ENCODE data around the gene TPST2. TPM values are rescaled to one million over a fixed set of nuclear protein-coding genes. Genes with fewer than 3 reads are reported as not detected.
A peak's percentile ranks its signal among the peaks of the same experiment; 100 is the strongest.

TPST2 gene
- total RNA-seq, 2 experiments from 2014 or later = 55.4 to 60.8 TPM

DNA sequence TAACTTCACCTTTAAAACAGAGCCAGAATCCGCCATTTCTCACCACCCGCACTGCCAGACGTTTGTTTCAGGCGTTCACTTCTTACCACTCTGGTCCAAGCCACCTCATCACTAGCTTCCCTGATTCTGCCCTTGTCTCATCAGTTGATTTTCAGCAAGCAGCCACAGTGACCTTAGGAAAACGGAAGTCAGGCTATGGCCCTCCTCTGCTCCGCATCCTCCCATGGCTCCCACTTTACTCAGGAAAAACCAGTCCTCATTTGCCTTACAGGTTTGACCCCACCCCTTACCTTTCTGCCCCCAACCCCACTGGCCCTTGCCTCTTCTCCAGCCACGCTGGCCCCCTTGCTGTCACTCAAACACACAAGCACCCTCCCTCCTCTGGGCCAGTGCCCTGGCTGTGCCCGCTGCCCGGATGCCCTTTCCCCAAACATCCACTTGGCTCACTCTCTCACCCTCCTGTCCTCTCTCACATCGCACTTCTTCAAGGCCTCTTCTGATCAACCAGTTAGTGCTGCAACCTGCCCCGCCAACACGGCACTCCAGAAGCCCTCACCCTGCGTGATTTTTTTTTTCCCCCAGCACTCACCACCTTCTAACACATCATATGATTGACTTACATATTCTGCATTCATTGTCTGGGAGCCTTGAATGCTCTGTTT lies 18.9 kb downstream of the TPST2 start:
- peaks cover 53% of the 10 kb centered on the region for H3K4me1 Mint-ChIP-seq
- no peak overlapping the region for H3K27ac Mint-ChIP-seq
- ChIA-PET POLR2A (interaction anchor here (0.9 kb wide), 1 partner anchor 46 kb away, joined by 3 read pairs; no protein-coding TSS in a partner anchor), CTCF (no interaction called here)
- H3K4me3 Mint-ChIP-seq = no peak overlapping the region
- no peaks in the 10 kb centered on the region for H3K27me3 Mint-ChIP-seq
- DNase-seq = no peak
- no peaks in the 10 kb centered on the region for H3K9me3 Mint-ChIP-seq
- H3K36me3 Mint-ChIP-seq (ENCODE audit: low read depth) = peaks cover 55% of the 10 kb centered on the region

DNA sequence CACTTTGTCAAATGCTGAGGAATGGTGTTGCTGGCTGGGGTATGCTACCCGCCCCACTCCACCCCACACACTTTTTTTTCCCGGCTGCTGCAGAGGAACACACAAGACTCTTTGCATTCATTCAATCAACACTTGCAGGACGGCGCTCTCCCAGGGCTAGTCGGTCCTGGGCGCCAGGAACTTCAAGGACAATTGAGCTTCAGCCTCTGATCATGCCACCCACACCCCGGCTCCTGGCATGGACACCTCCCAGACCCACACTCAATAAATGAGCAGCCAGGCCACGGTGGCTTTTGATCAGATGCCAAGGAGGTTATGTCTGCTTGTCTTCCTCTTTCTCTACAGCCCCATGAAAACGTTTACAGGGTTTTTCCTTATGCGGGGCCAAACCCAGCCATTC lies 19.8 kb downstream of the TPST2 start:
- CTCF ChIA-PET = no interaction called here
- POLR2A ChIA-PET = no interaction called here
- no peak overlapping the region for H3K27ac Mint-ChIP-seq

DNA sequence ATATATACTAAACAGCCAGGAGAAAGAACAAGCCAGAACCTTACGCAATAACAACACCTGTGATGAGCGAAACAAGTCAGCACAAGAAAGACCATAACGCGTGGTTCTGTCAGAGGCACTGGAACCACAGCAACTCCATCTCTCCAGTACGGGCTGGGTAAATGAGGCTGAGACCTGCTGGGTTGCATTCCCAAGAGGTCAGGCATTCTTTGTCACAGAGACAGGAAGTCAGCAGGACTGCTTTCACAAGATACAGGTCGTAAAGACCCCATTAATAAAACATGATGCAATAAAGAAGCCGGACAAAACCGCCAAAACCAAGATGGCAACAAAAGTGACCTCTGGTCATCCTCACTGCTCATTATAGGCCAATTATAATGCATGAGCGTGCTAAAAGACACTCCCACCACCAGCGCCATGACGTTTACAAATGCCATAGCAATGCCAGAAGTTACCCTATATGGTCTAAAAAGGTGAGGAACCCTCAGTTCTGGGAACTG lies 21.7 kb downstream of the TPST2 start:
- Mint-ChIP-seq H3K9me3 (no peaks in the 10 kb centered on the region), H3K36me3 (ENCODE audit: low read depth) (peaks cover 55% of the 10 kb centered on the region), H3K27ac (no peak overlapping the region), H3K27me3 (no peaks in the 10 kb centered on the region), H3K4me3 (no peak overlapping the region), H3K4me1 (peaks cover 59% of the 10 kb centered on the region)
- DNase-seq = no peak
- ChIA-PET POLR2A (no interaction called here), CTCF (no interaction called here)

More for the DNA sequence above, 19.8 kb downstream of the TPST2 start:
- peaks cover 54% of the 10 kb centered on the region for H3K36me3 Mint-ChIP-seq (ENCODE audit: low read depth)
- no peaks in the 10 kb centered on the region for H3K9me3 Mint-ChIP-seq
- H3K4me3 Mint-ChIP-seq = no peak overlapping the region
- H3K4me1 Mint-ChIP-seq = peaks cover 56% of the 10 kb centered on the region
- DNase-seq = no peak
- no peaks in the 10 kb centered on the region for H3K27me3 Mint-ChIP-seq

DNA sequence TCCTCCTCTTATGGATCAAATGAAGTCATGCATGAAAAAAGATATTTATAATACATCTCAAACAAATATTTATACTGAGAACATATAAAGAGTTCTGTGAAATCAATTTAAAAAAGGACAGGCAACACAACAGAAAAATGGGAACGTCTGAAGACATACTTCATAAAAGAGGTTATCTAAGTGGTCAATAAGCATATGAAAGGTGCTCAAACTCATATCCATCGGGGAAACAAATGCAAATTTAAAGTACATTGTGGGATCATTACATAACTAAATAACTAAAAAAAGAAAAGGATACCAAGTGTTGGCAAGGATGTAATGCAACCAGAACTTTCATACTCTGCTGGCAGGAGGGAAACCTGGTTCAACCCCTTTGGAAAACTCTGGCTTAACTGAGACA lies 22.3 kb downstream of the TPST2 start:
- CTCF ChIA-PET = no interaction called here
- POLR2A ChIA-PET = no interaction called here
- Mint-ChIP-seq H3K27ac (no peak overlapping the region), H3K9me3 (no peaks in the 10 kb centered on the region), H3K36me3 (ENCODE audit: low read depth) (peaks cover 48% of the 10 kb centered on the region), H3K4me3 (no peak overlapping the region), H3K4me1 (peaks cover 64% of the 10 kb centered on the region), H3K27me3 (no peaks in the 10 kb centered on the region)
- DNase-seq = no peak

DNA sequence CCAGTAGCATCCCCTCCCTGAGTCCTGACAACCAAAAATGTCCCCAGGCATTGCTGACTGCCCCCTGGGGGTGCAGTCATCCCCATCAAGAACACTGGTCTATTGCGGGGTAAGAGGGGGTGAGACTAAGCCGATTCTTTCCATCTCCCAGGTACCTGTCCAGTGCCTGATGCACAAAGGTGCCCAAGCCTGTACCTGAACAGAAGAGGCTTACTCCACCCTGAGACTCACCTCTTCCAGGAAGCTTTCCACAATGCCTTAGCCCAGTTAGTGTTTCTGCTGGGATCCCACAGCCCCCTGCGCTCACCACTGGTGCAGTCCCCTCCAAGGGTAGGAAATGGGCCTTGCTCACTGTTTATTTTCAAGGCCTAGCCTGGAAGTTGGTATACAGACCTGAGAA lies 22.9 kb downstream of the TPST2 start:
- no peak for DNase-seq
- ChIA-PET CTCF (no interaction called here), POLR2A (no interaction called here)
- Mint-ChIP-seq H3K27ac (no peak overlapping the region), H3K4me3 (no peak overlapping the region), H3K9me3 (no peaks in the 10 kb centered on the region), H3K4me1 (peaks cover 64% of the 10 kb centered on the region), H3K27me3 (no peaks in the 10 kb centered on the region), H3K36me3 (ENCODE audit: low read depth) (peaks cover 42% of the 10 kb centered on the region)

DNA sequence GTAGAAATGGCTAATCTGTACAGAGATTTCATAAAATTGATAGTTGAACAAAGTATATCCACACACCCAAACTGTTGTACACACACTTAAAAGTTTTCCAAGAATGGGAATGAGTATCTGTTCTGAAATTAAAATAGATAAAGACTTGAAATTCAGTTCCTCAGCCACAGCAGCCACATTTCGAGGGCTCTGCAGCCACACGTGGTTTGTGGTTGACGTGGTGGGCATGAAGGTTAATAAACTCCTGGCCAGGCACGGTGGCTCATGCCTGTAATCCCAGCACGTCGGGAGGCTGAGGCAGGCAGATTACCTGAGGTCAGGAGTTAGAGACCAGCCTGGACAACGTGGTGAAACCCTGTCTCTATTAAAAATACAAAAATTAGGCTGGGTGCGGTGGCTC lies 24.0 kb downstream of the TPST2 start:
- no peaks in the 10 kb centered on the region for H3K9me3 Mint-ChIP-seq
- ChIA-PET CTCF (no interaction called here), POLR2A (no interaction called here)
- no peaks in the 10 kb centered on the region for H3K27me3 Mint-ChIP-seq
- peaks cover 32% of the 10 kb centered on the region for H3K36me3 Mint-ChIP-seq (ENCODE audit: low read depth)
- DNase-seq = no peak
- no peak overlapping the region for H3K4me3 Mint-ChIP-seq
- peaks cover 55% of the 10 kb centered on the region for H3K4me1 Mint-ChIP-seq
- H3K27ac Mint-ChIP-seq = no peak overlapping the region

DNA sequence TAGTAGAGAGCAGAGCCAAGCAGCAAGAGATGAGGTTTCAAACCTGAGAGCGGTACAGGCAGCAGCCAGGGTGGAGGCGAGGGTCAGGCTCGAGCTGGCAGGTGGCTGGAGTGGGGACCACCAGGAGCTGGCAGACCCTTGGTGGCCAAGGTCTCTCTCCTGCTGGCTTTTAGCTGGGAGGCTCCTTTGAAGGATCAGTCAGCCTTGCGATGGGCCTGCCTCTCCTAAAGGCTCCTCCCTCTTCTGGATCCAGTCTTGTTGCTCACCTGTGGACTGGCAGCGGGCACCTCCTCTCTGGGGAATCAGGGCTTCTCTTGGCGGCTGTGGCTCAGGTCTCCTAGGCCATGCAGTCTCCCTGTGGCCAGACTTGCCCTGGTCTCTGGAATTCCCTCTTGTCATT lies 24.8 kb downstream of the TPST2 start:
- H3K4me3 Mint-ChIP-seq = no peak overlapping the region
- H3K9me3 Mint-ChIP-seq = no peaks in the 10 kb centered on the region
- peaks cover 28% of the 10 kb centered on the region for H3K36me3 Mint-ChIP-seq (ENCODE audit: low read depth)
- no peaks in the 10 kb centered on the region for H3K27me3 Mint-ChIP-seq
- DNase-seq = no peak
- peaks cover 48% of the 10 kb centered on the region for H3K4me1 Mint-ChIP-seq
- ChIA-PET POLR2A (interaction anchor here (0.9 kb wide), 1 partner anchor 79 kb away, joined by 3 read pairs; no protein-coding TSS in a partner anchor), CTCF (interaction anchor here (0.8 kb wide), 1 partner anchor 62 kb away, joined by 3 read pairs; no protein-coding TSS in a partner anchor)
- H3K27ac Mint-ChIP-seq = no peak overlapping the region

DNA sequence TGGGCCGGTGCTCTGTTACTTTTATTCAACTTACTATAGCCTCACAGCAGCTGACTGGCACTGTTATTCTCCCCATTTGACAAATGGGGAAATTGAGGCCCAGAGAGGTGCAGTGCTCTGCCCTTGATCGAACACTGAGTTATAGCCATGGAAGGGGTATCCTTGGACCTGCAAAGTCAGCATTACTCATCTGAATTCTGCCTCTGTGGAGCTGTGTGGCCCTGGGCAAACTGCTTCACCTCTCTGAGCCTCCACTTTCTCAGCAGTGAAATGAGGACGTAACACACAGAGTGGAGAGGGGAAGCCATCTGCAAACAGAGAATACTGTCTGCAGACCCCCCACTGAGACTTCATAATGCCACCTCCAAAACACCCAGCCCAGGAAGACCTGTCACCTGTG lies 25.3 kb downstream of the TPST2 start:
- Mint-ChIP-seq H3K4me3 (no peak overlapping the region), H3K4me1 (peaks cover 46% of the 10 kb centered on the region), H3K9me3 (no peaks in the 10 kb centered on the region), H3K27me3 (no peaks in the 10 kb centered on the region), H3K36me3 (ENCODE audit: low read depth) (peaks cover 26% of the 10 kb centered on the region), H3K27ac (no peak overlapping the region)
- CTCF ChIA-PET = interaction anchor here (0.8 kb wide), 1 partner anchor 62 kb away, joined by 3 read pairs; no protein-coding TSS in a partner anchor
- POLR2A ChIA-PET = interaction anchor here (0.9 to 1.3 kb wide), 2 partner anchors 22 to 79 kb away, joined by 3 to 4 read pairs; no protein-coding TSS in a partner anchor
- DNase-seq = no peak

DNA sequence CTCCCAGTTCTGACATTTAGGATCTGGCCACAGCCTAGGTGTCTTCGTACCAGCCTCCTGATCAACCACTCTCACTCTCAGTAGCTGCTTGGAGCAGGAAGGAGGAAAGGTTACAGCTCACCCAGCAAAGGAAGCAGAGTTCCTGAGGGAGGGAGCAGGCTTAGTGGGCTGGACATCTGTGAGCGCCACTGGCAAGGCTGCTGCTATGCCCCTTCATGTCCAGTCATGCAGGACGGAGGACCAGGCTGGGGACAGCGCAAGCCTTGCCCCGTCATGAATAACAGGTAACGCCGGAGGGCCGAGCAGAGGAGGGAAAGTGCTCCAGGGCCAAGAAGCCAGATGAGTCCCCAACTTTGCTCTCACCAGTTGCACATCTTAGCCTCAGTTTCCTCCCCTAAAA lies 25.8 kb downstream of the TPST2 start:
- H3K4me1 Mint-ChIP-seq = peaks cover 44% of the 10 kb centered on the region
- peaks cover 26% of the 10 kb centered on the region for H3K36me3 Mint-ChIP-seq (ENCODE audit: low read depth)
- H3K9me3 Mint-ChIP-seq = no peaks in the 10 kb centered on the region
- ChIA-PET POLR2A (interaction anchor here (1.3 kb wide), 1 partner anchor 21 kb away, joined by 4 read pairs; no protein-coding TSS in a partner anchor), CTCF (interaction anchor here (1.2 kb wide), 1 partner anchor 78 kb away, joined by 4 read pairs; no protein-coding TSS in a partner anchor)
- no peak for DNase-seq
- H3K27me3 Mint-ChIP-seq = no peaks in the 10 kb centered on the region
- no peak overlapping the region for H3K4me3 Mint-ChIP-seq
- no peak overlapping the region for H3K27ac Mint-ChIP-seq

DNA sequence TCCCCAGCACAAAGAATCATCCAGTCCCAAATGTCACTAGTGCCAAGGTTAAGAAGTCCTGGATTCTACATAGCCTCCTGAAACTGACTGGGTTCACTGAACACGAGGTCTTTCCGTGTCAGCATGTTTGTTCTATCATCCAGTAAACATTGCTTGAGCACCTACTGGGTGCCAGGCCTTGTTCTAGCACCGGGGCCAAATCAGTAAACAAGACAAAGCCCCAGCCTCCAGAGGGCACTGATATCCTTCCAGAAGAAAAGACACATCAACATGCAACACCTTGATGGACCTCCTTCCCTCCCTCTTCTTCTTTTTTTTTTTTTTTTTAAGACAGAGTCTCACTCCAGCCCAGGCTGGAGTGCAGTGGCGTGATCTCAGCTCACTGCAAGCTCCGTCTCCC lies 26.9 kb downstream of the TPST2 start:
- no peak overlapping the region for H3K4me3 Mint-ChIP-seq
- peaks cover 25% of the 10 kb centered on the region for H3K36me3 Mint-ChIP-seq (ENCODE audit: low read depth)
- DNase-seq = peak; percentile 21
- no peaks in the 10 kb centered on the region for H3K9me3 Mint-ChIP-seq
- CTCF ChIA-PET = interaction anchor here (0.6 to 1.2 kb wide), 5 partner anchors 16 to 79 kb away, joined by 3 to 4 read pairs (median 4); no protein-coding TSS in a partner anchor
- POLR2A ChIA-PET = no interaction called here
- no peaks in the 10 kb centered on the region for H3K27me3 Mint-ChIP-seq
- H3K27ac Mint-ChIP-seq = no peak overlapping the region
- peaks cover 40% of the 10 kb centered on the region for H3K4me1 Mint-ChIP-seq

DNA sequence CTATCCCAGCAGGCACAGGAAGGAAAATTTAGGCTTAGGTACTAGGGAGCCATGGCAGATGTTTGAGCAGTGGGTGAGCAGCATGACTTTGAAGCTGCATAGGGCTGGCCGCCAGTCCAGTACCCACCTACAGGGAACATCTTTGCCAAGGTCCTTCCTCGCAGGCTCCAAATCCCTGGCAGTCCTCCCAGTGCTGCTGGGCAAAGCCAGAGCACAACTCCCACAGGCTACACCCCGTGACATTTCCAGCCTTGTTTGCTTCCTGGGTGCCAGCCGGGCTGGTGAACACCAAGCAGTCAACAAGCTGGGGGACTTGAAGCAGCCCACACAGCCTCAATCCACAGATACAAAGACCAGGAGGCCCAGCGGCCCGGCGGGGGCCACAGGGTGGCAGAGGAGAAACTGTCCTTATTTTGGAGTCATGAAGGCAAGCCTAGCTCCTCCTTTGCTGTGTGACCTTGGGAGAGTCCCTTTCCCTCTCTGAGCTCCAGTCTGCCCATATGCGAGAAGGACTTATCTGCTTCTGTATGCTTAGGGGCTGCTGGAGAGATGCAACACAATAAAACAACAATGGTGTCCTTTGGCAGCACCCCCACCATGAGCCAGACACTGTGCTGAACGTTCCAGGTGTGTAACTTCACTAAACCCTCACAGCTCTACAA lies 28.0 kb downstream of the TPST2 start:
- ChIA-PET CTCF (interaction anchor here (1.0 to 1.2 kb wide), 3 partner anchors 15 to 58 kb away, joined by 3 to 4 read pairs (median 3); no protein-coding TSS in a partner anchor), POLR2A (no interaction called here)
- Mint-ChIP-seq H3K27ac (no peak overlapping the region), H3K27me3 (no peaks in the 10 kb centered on the region), H3K4me1 (peaks cover 36% of the 10 kb centered on the region), H3K4me3 (no peak overlapping the region), H3K9me3 (no peaks in the 10 kb centered on the region), H3K36me3 (ENCODE audit: low read depth) (peaks cover 30% of the 10 kb centered on the region)
- DNase-seq = no peak

DNA sequence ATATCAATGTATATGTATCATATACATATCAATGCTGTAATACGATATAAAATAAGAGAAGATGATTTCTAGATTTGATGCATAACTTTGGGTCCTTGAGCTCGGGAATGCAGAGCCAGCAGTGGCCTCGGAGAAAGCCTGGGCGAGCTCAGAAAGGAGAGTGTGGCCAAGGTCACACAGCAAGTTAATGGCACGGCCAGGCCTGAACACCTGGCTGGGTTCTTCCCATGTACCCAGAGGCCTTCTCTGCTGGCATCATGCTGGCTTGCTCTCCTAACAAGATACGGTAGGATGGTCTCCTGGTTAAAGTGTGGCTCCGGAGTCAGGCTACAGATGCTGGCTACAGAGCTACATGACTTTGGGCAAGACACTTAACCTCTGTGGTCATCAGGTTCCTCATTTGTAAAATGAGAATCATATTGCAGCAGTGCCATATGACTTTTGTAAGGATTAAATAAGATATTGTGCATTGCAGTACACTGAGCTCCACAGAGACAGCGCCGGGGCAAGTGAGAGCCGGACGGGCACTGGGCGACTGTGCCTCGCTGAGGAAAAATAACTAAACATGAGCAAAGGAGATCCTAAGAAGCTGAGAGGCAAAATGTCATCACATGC lies 29.9 kb downstream of the TPST2 start:
- H3K27me3 Mint-ChIP-seq = no peaks in the 10 kb centered on the region
- H3K27ac Mint-ChIP-seq = no peak overlapping the region
- CTCF ChIA-PET = interaction anchor here (1.4 kb wide), 1 partner anchor 84 kb away, joined by 3 read pairs; no protein-coding TSS in a partner anchor
- POLR2A ChIA-PET = no interaction called here
- no peak overlapping the region for H3K4me3 Mint-ChIP-seq
- H3K4me1 Mint-ChIP-seq = peaks cover 22% of the 10 kb centered on the region
- peaks cover 32% of the 10 kb centered on the region for H3K36me3 Mint-ChIP-seq (ENCODE audit: low read depth)
- DNase-seq = no peak
- no peaks in the 10 kb centered on the region for H3K9me3 Mint-ChIP-seq

DNA sequence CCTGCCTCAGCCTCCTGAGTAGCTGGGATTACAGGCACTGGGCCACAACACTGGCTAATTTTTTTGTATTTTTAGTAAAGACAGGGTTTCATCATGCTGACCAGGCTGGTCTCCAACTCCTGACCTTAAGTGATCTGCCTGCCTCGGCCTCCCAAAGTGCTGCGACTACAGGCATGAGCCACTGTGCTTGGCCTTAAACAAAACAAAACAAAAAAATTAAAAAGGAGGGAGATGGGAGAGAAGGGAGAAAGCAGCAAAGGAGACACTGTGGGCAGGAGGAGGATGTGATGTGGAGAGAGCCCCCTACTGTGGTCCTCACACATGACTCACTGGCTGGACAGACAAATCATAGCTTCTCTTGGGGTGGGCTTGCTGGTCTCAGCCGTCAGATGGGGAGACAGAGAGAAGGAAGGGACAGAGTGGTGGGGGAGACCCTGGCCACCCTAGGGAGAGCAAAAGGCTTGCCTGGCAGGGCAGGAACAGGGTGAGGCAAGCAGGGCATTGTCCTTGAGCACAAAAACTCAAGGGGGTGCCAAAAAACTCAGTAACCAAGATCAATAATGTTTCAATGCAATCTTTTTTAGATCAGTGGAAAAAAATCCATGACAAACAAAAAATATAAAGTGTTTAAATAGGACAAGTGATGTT lies 31.6 kb downstream of the TPST2 start:
- Mint-ChIP-seq H3K36me3 (ENCODE audit: low read depth) (peaks cover 19% of the 10 kb centered on the region), H3K4me3 (no peak overlapping the region), H3K4me1 (peaks cover 23% of the 10 kb centered on the region), H3K27ac (no peak overlapping the region), H3K27me3 (no peaks in the 10 kb centered on the region), H3K9me3 (no peaks in the 10 kb centered on the region)
- DNase-seq = no peak
- POLR2A ChIA-PET = no interaction called here
- CTCF ChIA-PET = no interaction called here

Data from activated CD4-positive, alpha-beta memory T cell treated with anti-CD3 and anti-CD28 coated beads, Interleukin-2, amount 10 ng/mL, durations not matched to agents 7 days and 5 days (primary cell).